B cell (primary cell): Measurements from ENCODE around the gene DONSON. TPM values are rescaled to one million over a fixed set of nuclear protein-coding genes. Genes with fewer than 3 reads are reported as not detected.
"Not testable (repeated sequence)": the region's sequence is repeated elsewhere in the genome, so short reads cannot be mapped to it uniquely, and the experiment has no call there.

Source experiments
- ATAC-seq: fragments of 200-7000 bp; cut with Tn5 transposase; one replicate; pipeline ENCODE4 v1.10.0; 2021; ENCODE audit warnings: low read depth, mild to moderate bottlenecking, moderate number of reproducible peaks, moderate library complexity
- CTCF ChIA-PET: fragments of 350-600 bp; sonication (Branson Sonifier 250); formaldehyde crosslinking; loops from one replicate; lab custom pipeline; 2021; ENCODE audit warnings: antibody characterized with exemption, inconsistent platforms; lab: Charles Lee
- POLR2A ChIA-PET: fragments of 350-600 bp; sonication (Branson Sonifier 250); formaldehyde crosslinking; loops from one replicate; lab custom pipeline; 2021; ENCODE audit warnings: antibody characterized with exemption; lab: Charles Lee
- DNase-seq: peaks from one replicate; pipeline ENCODE4 v3.0.0; 2013
- H2AFZ ChIP-seq: 2 replicates; pipeline ENCODE4 v1.6.1; 2012; ENCODE audit warnings: mild to moderate bottlenecking, low read depth, low read length; ENCODE audit not compliant: insufficient read depth, poor library complexity, severe bottlenecking
- H3K27ac ChIP-seq, 2 donors: 1 replicate in 1 of 2; 2 replicates in 1 of 2; pipeline ENCODE4 v1.5.1; 2012 to 2013; ENCODE audit warnings: low read length in 2 of 2, mild to moderate bottlenecking in 2 of 2, moderate library complexity in 1 of 2
- H3K27me3 ChIP-seq, 4 experiments: fragments of 200-600 bp in 1 of 4; sonication (generic) in 1 of 4; replicated peaks in 1 of 4; 1 replicate in 2 of 4; 2 replicates in 2 of 4; pipeline versions ENCODE4 v1.6.1 to v1.7.0; 2013 to 2016; ENCODE audit warnings: low read length in 3 of 4, mild to moderate bottlenecking in 2 of 4, mixed read lengths in 1 of 4, moderate library complexity in 1 of 4; ENCODE audit not compliant: insufficient read depth in 4 of 4, control insufficient read depth in 3 of 4; ENCODE audit errors: control extremely low read depth in 1 of 4
- H3K36me3 ChIP-seq, 2 experiments: replicated peaks in 1 of 2; 1 replicate in 1 of 2; 2 replicates in 1 of 2; pipeline versions ENCODE4 v1.6.1 to v1.7.1; 2013; ENCODE audit warnings: low read length in 1 of 2; ENCODE audit not compliant: insufficient read depth in 2 of 2, control insufficient read depth in 1 of 2; ENCODE audit errors: control extremely low read depth in 1 of 2, extremely low read depth in 1 of 2
- H3K4me1 ChIP-seq, 2 donors: fragments of 200-600 bp in 1 of 2; sonication (generic) in 1 of 2; 1 replicate in 1 of 2; 2 replicates in 1 of 2; pipeline versions ENCODE4 v1.5.1 to v1.6.1; 2013 to 2017; ENCODE audit warnings: low read length in 2 of 2; ENCODE audit not compliant: control insufficient read depth in 2 of 2, insufficient read depth in 2 of 2
- H3K4me2 ChIP-seq: replicated peaks from 2 replicates; pipeline ENCODE3; 2012; ENCODE audit warnings: mild to moderate bottlenecking, low read depth, low read length; ENCODE audit not compliant: poor library complexity, severe bottlenecking
- H3K4me3 ChIP-seq, 5 experiments: fragments of 200-600 bp in 1 of 5; sonication (generic) in 1 of 5; 1 replicate in 3 of 5; 2 replicates in 2 of 5; pipeline versions ENCODE4 v1.5.1 to v1.7.0; 2011 to 2016; ENCODE audit warnings: low read length in 4 of 5, mild to moderate bottlenecking in 4 of 5, low read depth in 2 of 5, control low read depth in 1 of 5, moderate library complexity in 1 of 5; ENCODE audit not compliant: insufficient read depth in 1 of 5; ENCODE audit errors: control extremely low read depth in 1 of 5, extremely low read depth in 1 of 5
- H3K79me2 ChIP-seq: fragments of 200-600 bp; sonication (generic); one replicate; pipeline ENCODE4 v1.6.0; 2016; ENCODE audit warnings: low read length; ENCODE audit not compliant: control insufficient read depth, insufficient read depth
- H3K9ac ChIP-seq: fragments of 200-600 bp; sonication (generic); 2 replicates; pipeline ENCODE4 v1.6.1; 2017; ENCODE audit warnings: mild to moderate bottlenecking, low read length, moderate library complexity
- H3K9me3 ChIP-seq, 3 donors: one replicate each; pipeline versions ENCODE4 v1.6.1 to v1.7.1; 2013; ENCODE audit warnings: low read length in 2 of 3; ENCODE audit not compliant: control insufficient read depth in 2 of 3, insufficient read depth in 1 of 3; ENCODE audit errors: control extremely low read depth in 1 of 3
- H4K20me1 ChIP-seq: 2 replicates; pipeline ENCODE4 v1.6.0; 2012; ENCODE audit warnings: mild to moderate bottlenecking, low read length; ENCODE audit not compliant: insufficient read depth, control insufficient read depth, poor library complexity, severe bottlenecking
- H3K27ac Mint-ChIP-seq: one replicate; pipeline ENCODE4 v1.8.0; 2021; ENCODE audit warnings: mixed read lengths
- H3K27me3 Mint-ChIP-seq: one replicate; pipeline ENCODE4 v1.8.0; 2021; ENCODE audit warnings: mixed read lengths
- H3K4me1 Mint-ChIP-seq: one replicate; pipeline ENCODE4 v1.8.0; 2021; ENCODE audit warnings: mixed read lengths
- H3K4me3 Mint-ChIP-seq: one replicate; pipeline ENCODE4 v1.8.0; 2021; ENCODE audit warnings: mixed read lengths
- H3K9me3 Mint-ChIP-seq: one replicate; pipeline ENCODE4 v1.8.0; 2022; ENCODE audit warnings: mixed read lengths; ENCODE audit not compliant: insufficient read depth
- EZH2 ChIP-seq: IDR thresholded peaks from 2 replicates; pipeline ENCODE4 v1.6.1; 2012; ENCODE audit warnings: borderline replicate concordance, low read depth, mild to moderate bottlenecking, moderate library complexity, low read length; ENCODE audit not compliant: insufficient read depth, poor library complexity, severe bottlenecking
- WGBS: methylation state at CpG from one replicate; pipeline ENCODE4 v1.1.5; 2013; ENCODE audit warnings: missing lambda C conversion rate; ENCODE audit not compliant: insufficient coverage; 5-methylcytosine and 5-hydroxymethylcytosine counted together
- intact Hi-C: fragments of 100-400 bp; cut with micrococcal nuclease; formaldehyde crosslinking; loops from one replicate; pipeline ENCODE4 v1.10.0; 2022
- polyA plus RNA-seq: library from polyadenylated mRNA; depleted of rRNA; stranded (reverse); fragments of >200 nt; gene quantifications from 2 replicates; pipeline ENCODE4 v1.2.3, GENCODE V29; 2012
- total RNA-seq, 2 donors: library from RNA; stranded (reverse); fragments of 120-200 nt in 1 of 2; gene quantifications; 1 replicate in 1 of 2; 2 replicates in 1 of 2; pipeline versions ENCODE4 v1.2.3 to v1.2.4, GENCODE V29; 2013 to 2022
- TF ChIP-seq, protein P1 (sequence below): fragments of 200-600 bp; IDR thresholded peaks from one replicate; pipeline ENCODE4 v1.8.0; 2022; ENCODE audit warnings: antibody characterized with exemption, mild to moderate bottlenecking

Gene DONSON
- total and polyA plus RNA-seq, 2 donors (not counting 1 experiment from before 2014, with no cell fraction given): 6.2 to 6.3 TPM

DNA sequence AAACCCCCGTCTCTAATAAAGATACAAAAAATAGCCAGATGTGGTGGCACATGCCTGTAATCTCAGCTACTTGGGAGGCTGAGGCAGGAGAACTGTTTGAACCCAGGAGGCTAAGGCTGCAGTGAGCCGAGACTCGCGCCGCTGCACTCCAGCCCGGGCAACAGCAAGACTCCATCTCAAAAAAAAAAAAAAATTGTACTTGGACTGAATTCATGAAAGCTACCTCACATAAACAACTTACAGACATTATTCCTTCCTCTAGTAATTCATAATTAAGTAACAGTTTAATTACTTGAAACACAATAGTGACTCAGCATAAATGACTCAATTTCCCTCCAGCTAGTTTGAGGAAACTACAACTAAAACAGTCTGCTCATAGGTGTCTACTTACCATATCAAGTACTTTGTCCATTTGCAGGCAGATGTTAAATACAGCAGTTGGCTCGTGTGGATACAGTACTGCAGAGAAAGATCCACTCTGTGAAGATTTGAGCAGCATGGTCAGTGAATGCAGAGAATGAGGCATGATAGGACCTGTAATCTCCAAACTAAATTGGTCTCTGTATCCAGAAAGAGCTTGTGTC lies 9.4 kb downstream of the DONSON start:
- Mint-ChIP-seq H3K9me3 (no peaks in the 10 kb centered on the region), H3K4me1 (no peaks in the 10 kb centered on the region), H3K27me3 (no peaks in the 10 kb centered on the region), H3K4me3 (no peak overlapping the region), H3K27ac (peak overlapping the region; percentile 5)
- H3K4me2 ChIP-seq: no peak overlapping the region
- 92% methylated on average over 6 of the region's 7 CpGs for WGBS
- no peaks in the 10 kb centered on the region for H3K79me2 ChIP-seq
- H3K36me3 ChIP-seq: peaks cover 10 to 29% of the 10 kb centered on the region in 2 experiments
- no peak overlapping the region for H2AFZ ChIP-seq
- ChIA-PET CTCF (no interaction called here), POLR2A (no interaction called here)
- H3K27me3 ChIP-seq: no peaks in the 10 kb centered on the region
- no peaks in the 10 kb centered on the region for H4K20me1 ChIP-seq
- peak overlapping the region in 1 of 2 donors; percentile 31 for H3K27ac ChIP-seq
- intact Hi-C loops: no loop called here
- H3K9me3 ChIP-seq: no peaks in the 10 kb centered on the region
- DNase-seq: no peak
- no peak for ATAC-seq
- TF ChIP-seq, protein P1, sequence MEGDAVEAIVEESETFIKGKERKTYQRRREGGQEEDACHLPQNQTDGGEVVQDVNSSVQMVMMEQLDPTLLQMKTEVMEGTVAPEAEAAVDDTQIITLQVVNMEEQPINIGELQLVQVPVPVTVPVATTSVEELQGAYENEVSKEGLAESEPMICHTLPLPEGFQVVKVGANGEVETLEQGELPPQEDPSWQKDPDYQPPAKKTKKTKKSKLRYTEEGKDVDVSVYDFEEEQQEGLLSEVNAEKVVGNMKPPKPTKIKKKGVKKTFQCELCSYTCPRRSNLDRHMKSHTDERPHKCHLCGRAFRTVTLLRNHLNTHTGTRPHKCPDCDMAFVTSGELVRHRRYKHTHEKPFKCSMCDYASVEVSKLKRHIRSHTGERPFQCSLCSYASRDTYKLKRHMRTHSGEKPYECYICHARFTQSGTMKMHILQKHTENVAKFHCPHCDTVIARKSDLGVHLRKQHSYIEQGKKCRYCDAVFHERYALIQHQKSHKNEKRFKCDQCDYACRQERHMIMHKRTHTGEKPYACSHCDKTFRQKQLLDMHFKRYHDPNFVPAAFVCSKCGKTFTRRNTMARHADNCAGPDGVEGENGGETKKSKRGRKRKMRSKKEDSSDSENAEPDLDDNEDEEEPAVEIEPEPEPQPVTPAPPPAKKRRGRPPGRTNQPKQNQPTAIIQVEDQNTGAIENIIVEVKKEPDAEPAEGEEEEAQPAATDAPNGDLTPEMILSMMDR: no peak
- no peak for TF ChIP-seq EZH2
- no peak overlapping the region for H3K9ac ChIP-seq
- no peak overlapping the region for H3K4me3 ChIP-seq
- H3K4me1 ChIP-seq: no peaks in the 10 kb centered on the region

DNA sequence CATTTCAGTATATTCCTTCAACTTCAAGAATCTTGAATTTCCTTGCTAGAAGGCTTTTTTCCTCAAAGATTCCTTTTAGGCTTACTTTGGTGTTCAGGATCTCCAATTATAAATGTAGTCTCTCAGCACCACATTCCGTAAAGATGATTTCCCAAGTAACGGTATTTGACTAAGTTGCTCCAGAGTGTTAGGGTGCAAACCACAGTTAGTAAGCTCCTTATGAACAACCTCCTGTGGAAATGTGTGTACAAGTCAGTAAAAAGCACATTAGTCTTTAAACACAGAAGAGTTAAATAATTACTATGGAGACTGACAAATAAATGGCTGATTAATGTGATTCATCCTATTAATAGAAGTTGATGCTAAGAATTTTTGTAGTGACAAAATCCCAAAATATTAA lies 10.3 kb downstream of the DONSON start:
- H3K79me2 ChIP-seq: no peaks in the 10 kb centered on the region
- no peak overlapping the region for H3K27ac Mint-ChIP-seq
- CTCF ChIA-PET: interaction anchor here (0.8 kb wide), 1 partner anchor 381 kb away, joined by 3 read pairs; no protein-coding TSS in a partner anchor
- no peak overlapping the region for H3K9ac ChIP-seq
- no peak overlapping the region for H3K27ac ChIP-seq
- no peaks in the 10 kb centered on the region for H3K9me3 ChIP-seq
- ATAC-seq: no peak
- no peak for TF ChIP-seq EZH2
- TF ChIP-seq, protein P1: no peak
- H3K4me1 ChIP-seq: no peaks in the 10 kb centered on the region
- no peak overlapping the region for H3K4me2 ChIP-seq
- intact Hi-C loops: no loop called here
- peaks cover 14 to 37% of the 10 kb centered on the region in 2 experiments for H3K36me3 ChIP-seq
- no peaks in the 10 kb centered on the region for H3K27me3 ChIP-seq
- H3K9me3 Mint-ChIP-seq: no peaks in the 10 kb centered on the region
- no peaks in the 10 kb centered on the region for H4K20me1 ChIP-seq
- no peaks in the 10 kb centered on the region for H3K27me3 Mint-ChIP-seq
- H2AFZ ChIP-seq: no peak overlapping the region
- no peaks in the 10 kb centered on the region for H3K4me1 Mint-ChIP-seq
- POLR2A ChIA-PET: no interaction called here
- no peak overlapping the region for H3K4me3 ChIP-seq
- WGBS: no CpG with 5 or more reads among the region's 2 CpGs
- DNase-seq: no peak
- H3K4me3 Mint-ChIP-seq: no peak overlapping the region

DNA sequence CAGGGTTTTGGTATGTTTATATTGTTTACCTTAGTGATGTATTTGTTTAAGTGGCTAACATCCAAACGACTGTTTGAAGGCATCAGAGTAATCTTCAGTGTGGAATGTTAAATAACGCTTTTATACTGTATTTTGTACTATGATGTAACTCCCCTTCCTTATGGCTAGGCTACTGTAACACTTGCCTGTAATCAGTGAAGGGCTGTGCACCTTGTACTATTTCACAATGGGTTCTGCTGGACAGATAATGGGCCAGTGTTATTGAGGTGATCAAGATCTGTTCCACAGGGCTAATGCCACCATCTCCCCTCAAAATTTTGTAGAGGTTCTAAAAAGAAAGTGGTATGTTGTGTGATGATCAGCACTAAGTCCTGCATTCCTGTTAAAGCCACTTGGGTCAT lies 11.7 kb downstream of the DONSON start:
- H3K27ac Mint-ChIP-seq: not testable (repeated sequence)

More for the DNA sequence above, 11.7 kb downstream of the DONSON start:
- H3K4me3 ChIP-seq, H4K20me1 ChIP-seq, H3K4me2 ChIP-seq, intact Hi-C loops, H3K9ac ChIP-seq, H3K9me3 Mint-ChIP-seq, H3K27ac ChIP-seq, H3K4me1 Mint-ChIP-seq, ATAC-seq, H3K27me3 Mint-ChIP-seq, H3K4me3 Mint-ChIP-seq, H2AFZ ChIP-seq, H3K27me3 ChIP-seq, H3K4me1 ChIP-seq, H3K9me3 ChIP-seq, DNase-seq, CTCF ChIA-PET, H3K79me2 ChIP-seq: not testable (repeated sequence)
- POLR2A ChIA-PET: interaction anchor here (0.7 kb wide), 1 partner anchor 1060 kb away, joined by 4 read pairs; no protein-coding TSS in a partner anchor
- H3K36me3 ChIP-seq: peaks cover 16 to 49% of the 10 kb centered on the region in 2 experiments
- no CpG with 5 or more reads among the region's 2 CpGs for WGBS
